Psoas muscle (tissue), 8 donors: ENCODE data around the gene ATXN3L. TPM values are rescaled to one million over a fixed set of nuclear protein-coding genes. Genes with fewer than 3 reads are reported as not detected.

Experiments used
- ATAC-seq, 4 donors: fragments of 200-7000 bp; cut with Tn5 transposase; one replicate each; pipeline ENCODE4 v1.9.1; 2020; ENCODE audit warnings: moderate library complexity in 3 of 4, mild to moderate bottlenecking in 2 of 4
- DNase-seq, 2 donors: peaks; one replicate each; pipeline ENCODE4 v3.0.0-alpha.2; 2020
- H3K27ac ChIP-seq: fragments of 200-600 bp; one replicate; pipeline ENCODE4 v1.8.0; 2022
- H3K27me3 ChIP-seq, 3 donors: fragments of 200-600 bp in 1 of 3; one replicate each; pipeline versions ENCODE4 v1.6.1 to v1.8.0; 2013 to 2022; ENCODE audit warnings: low read length in 2 of 3, mild to moderate bottlenecking in 2 of 3, moderate library complexity in 1 of 3; ENCODE audit not compliant: insufficient read depth in 3 of 3
- H3K36me3 ChIP-seq, 2 donors: fragments of 200-600 bp in 1 of 2; one replicate each; pipeline versions ENCODE4 v1.6.1 to v1.8.0; 2013 to 2022; ENCODE audit warnings: low read depth in 1 of 2, mild to moderate bottlenecking in 1 of 2, moderate library complexity in 1 of 2; ENCODE audit not compliant: insufficient read depth in 1 of 2
- H3K4me1 ChIP-seq: fragments of 200-600 bp; one replicate; pipeline ENCODE4 v1.8.0; 2022
- H3K4me3 ChIP-seq: fragments of 200-600 bp; one replicate; pipeline ENCODE4 v1.8.0; 2022; ENCODE audit warnings: mild to moderate bottlenecking
- H3K9me3 ChIP-seq: fragments of 200-600 bp; one replicate; pipeline ENCODE4 v1.8.0; 2022
- whole genome bisulfite sequencing, 3 donors: extraction: QIAGEN DNeasy Blood & Tissue Kit; methylation state at CpG; one replicate each; pipeline versions ENCODE4 v1.1.6 to v1.1.7; 2013; 5-methylcytosine and 5-hydroxymethylcytosine counted together
- intact Hi-C, 2 donors: fragments of 100-400 bp; cut with DNase I; formaldehyde crosslinking; loops; one replicate each; pipeline versions ENCODE4 v1.11.0 to v1.14.2; 2022
- polyA plus RNA-seq, 3 donors: library from polyadenylated mRNA; stranded (reverse); fragments of 200-250 nt; gene quantifications; one replicate each; pipeline ENCODE4 v1.2.3, GENCODE V29; 2013
- total RNA-seq, 4 donors: library from RNA; stranded (reverse); fragmentation: NEBNext Ultra II Directional in 2 of 4; extraction: Animal tissue kit (Norgen Biotek cat#: 25700) in 2 of 4; gene quantifications; one replicate each; pipeline versions ENCODE4 v1.2.1 to v1.2.4, GENCODE V29; 2021 to 2023
- TF ChIP-seq, protein P1 (sequence below): fragments of 200-600 bp; IDR thresholded peaks from one replicate; pipeline ENCODE4 v1.8.0; 2022; ENCODE audit warnings: antibody characterized with exemption
- donor health status: healthy with polysubstance abuse.
- donor health status: DM: no; HTN: no; CAD: no; lungs with moderate emphysema.
- donor health status: Bipolar disorder and iron deficiency.
- donor health status: healthy.
- donor health status: DM: yes; HTN: yes; CAD: no.
- donor health status: DM: no; HTN: no; CAD: no.
- donor health status: DM: no; HTN: no; CAD: no.
- donor health status: DM: yes; HTN: yes; CAD: no.

Gene ATXN3L
- total and polyA plus RNA-seq, 7 donors: not detected

DNA sequence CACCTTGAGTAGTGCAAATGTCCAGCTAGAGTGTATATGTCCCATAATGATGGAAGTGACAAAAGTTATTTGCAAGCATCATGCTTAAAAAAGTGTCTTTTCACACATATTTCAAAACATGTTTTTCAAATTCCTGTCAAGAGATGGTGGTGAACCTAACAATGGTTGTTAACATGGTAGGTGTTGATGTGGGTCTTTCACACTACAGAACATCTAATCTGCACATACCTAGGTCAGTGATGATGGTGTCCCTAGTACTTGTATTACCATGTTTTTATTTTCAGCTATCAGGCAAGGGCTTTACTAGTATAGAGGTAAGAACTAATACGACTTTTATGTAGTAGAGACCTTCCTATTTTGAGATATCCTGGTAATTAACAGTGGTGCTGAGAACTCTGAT is 3.4 kb upstream of the ATXN3L start:
- Histone ChIP-seq H3K4me1 (no peaks in the 10 kb centered on the region), H3K27ac (no peak overlapping the region), H3K9me3 (no peaks in the 10 kb centered on the region), H3K36me3 (no peaks in the 10 kb centered on the region), H3K27me3 (peaks cover 0 to 6% (median 0%) of the 10 kb centered on the region in 3 donors), H3K4me3 (no peak overlapping the region)
- intact Hi-C loops: loop anchor here in 1 of 2 donors (10.0 kb wide), 1 partner anchor 1108 kb away; no protein-coding TSS in a partner anchor
- DNase-seq: no peak
- TF ChIP-seq, protein P1, sequence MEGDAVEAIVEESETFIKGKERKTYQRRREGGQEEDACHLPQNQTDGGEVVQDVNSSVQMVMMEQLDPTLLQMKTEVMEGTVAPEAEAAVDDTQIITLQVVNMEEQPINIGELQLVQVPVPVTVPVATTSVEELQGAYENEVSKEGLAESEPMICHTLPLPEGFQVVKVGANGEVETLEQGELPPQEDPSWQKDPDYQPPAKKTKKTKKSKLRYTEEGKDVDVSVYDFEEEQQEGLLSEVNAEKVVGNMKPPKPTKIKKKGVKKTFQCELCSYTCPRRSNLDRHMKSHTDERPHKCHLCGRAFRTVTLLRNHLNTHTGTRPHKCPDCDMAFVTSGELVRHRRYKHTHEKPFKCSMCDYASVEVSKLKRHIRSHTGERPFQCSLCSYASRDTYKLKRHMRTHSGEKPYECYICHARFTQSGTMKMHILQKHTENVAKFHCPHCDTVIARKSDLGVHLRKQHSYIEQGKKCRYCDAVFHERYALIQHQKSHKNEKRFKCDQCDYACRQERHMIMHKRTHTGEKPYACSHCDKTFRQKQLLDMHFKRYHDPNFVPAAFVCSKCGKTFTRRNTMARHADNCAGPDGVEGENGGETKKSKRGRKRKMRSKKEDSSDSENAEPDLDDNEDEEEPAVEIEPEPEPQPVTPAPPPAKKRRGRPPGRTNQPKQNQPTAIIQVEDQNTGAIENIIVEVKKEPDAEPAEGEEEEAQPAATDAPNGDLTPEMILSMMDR: no peak
- WGBS, 3 donors: 62 to 71% (median 68%) methylated on average over 1 of the region's 1 CpG
- no peak for ATAC-seq

DNA sequence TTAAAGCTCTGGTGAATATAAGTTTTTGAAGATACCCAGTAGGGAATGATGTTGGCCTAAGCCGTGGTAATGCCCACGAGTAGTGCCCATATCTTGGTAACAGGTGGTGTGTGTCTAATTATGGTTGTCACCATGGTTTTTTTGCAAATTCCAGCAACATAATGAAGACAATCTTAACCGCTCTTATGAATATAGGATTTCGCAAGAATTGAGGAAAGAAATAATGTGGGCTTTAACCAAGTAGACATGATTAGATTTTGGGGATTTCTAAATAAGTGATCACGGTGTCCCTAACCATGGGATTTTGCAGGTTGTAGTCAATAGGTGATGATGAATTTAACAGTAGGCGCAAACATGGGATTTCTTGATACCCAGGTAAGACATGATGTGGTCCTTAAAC is 2.5 kb downstream of the ATXN3L start:
- WGBS, 3 donors: 78 to 89% (median 86%) methylated on average over 6 of the region's 6 CpGs
- intact Hi-C loops: no loop called here
- H3K27me3 ChIP-seq: no peaks in the 10 kb centered on the region
- no peak overlapping the region for H3K4me3 ChIP-seq
- DNase-seq (no peak), ATAC-seq (no peak)
- TF ChIP-seq, protein P1: no peak
- no peaks in the 10 kb centered on the region for H3K9me3 ChIP-seq
- H3K4me1 ChIP-seq: no peaks in the 10 kb centered on the region
- no peaks in the 10 kb centered on the region for H3K36me3 ChIP-seq
- H3K27ac ChIP-seq: no peak overlapping the region

DNA sequence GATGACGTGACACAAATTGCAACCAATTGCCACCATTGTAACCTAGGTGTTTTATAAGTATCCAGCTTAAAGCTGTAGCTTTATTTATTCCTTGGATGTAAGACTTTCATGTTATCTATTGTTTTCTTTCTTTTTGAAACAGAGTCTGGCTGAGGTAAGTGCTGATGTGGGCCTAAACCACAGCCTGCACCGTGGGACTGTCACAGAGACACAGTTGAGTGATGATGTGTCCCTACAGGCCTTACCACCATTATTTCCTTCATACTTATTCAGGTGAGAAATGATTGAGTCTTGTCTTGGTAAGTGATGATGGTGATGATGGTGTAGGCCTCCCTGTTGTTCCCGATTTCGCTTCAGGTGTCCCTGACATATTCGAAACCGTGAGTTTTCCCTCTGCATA is 8.3 kb downstream of the ATXN3L start:
- H3K9me3 ChIP-seq: no peaks in the 10 kb centered on the region
- H3K4me1 ChIP-seq: no peaks in the 10 kb centered on the region
- 90 to 95% (median 95%) methylated on average over 6 of the region's 6 CpGs for WGBS, 3 donors
- ATAC-seq (no peak), DNase-seq (no peak)
- no peak overlapping the region for H3K4me3 ChIP-seq
- H3K36me3 ChIP-seq: no peaks in the 10 kb centered on the region
- intact Hi-C loops: no loop called here
- H3K27me3 ChIP-seq: peaks cover 0 to 4% (median 0%) of the 10 kb centered on the region in 3 donors
- TF ChIP-seq, protein P1: no peak
- H3K27ac ChIP-seq: no peak overlapping the region

DNA sequence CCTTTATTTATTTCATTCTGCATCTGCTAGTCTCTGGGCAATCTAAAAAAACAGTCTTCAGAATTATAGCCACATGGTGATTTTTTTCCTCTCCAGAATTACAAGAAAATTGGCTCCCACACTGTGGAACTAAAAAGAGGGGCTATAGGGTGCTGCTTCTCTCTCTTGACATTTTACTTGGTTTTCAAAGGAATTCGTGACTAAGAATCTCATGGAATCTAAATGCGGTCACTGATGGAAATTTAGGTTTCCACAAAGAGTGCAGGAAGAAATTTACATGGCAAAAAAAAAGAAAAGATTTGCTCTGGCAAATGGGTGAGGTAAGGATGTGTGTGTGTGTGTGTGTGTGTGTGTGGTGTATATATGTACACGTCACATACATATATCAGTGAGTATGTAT is 10.2 kb downstream of the ATXN3L start:
- DNase-seq: no peak
- Histone ChIP-seq H3K4me3 (no peak overlapping the region), H3K27me3 (peaks cover 0 to 4% (median 0%) of the 10 kb centered on the region in 3 donors), H3K36me3 (no peaks in the 10 kb centered on the region), H3K27ac (no peak overlapping the region), H3K9me3 (no peaks in the 10 kb centered on the region), H3K4me1 (no peaks in the 10 kb centered on the region)
- TF ChIP-seq, protein P1: no peak
- WGBS, 3 donors: 80 to 95% (median 85%) methylated on average over 3 of the region's 3 CpGs
- intact Hi-C loops: no loop called here
- no peak for ATAC-seq

DNA sequence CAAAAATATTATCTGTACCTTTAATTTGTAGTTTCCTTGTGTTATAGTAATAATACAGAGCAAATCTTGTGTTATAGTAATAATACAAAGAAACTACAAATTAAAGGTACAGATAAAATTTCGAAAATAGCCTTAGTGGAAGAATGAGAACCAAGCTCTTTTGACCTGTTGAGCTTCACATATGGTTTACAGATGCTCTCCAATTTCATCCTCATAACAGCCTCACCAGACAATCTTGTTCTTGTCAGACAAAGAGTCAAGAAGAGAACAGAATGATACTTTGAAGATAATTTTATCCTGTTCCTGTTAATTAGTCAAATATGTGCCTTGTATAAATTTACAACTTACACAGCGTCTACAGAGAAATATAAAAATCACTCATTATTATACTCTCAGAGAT is 12.8 kb downstream of the ATXN3L start:
- DNase-seq (no peak), ATAC-seq (no peak)
- WGBS, 3 donors: 84 to 97% (median 97%) methylated on average over 2 of the region's 2 CpGs
- H3K9me3 ChIP-seq: no peaks in the 10 kb centered on the region
- H3K4me3 ChIP-seq: no peak overlapping the region
- peaks cover 0 to 4% (median 0%) of the 10 kb centered on the region in 3 donors for H3K27me3 ChIP-seq
- intact Hi-C loops: no loop called here
- H3K4me1 ChIP-seq: no peaks in the 10 kb centered on the region
- TF ChIP-seq, protein P1: no peak
- H3K27ac ChIP-seq: no peak overlapping the region
- H3K36me3 ChIP-seq: no peaks in the 10 kb centered on the region
